ENCODE data around the gene STEAP3. TPM values are rescaled to one million over a fixed set of nuclear protein-coding genes. Genes with fewer than 3 reads are reported as not detected.

The STEAP3 gene
- total RNA-seq, 2 donors from 2014 or later, result 0.17 TPM; not detected in 1

Other genes starting within 250 kb of the STEAP3 start
- not detected for gene C1QL2, start 65.1 kb upstream of the STEAP3 start, total RNA-seq
- 10 to 100 TPM; 13.1 to 15.3 TPM for gene C2orf76, start 143.0 kb downstream of the STEAP3 start, total RNA-seq
- 10 to 100 TPM; 58.7 to 80.6 TPM for gene DBI, start 143.1 kb downstream of the STEAP3 start, total RNA-seq
- not detected for gene TMEM37, start 208.0 kb downstream of the STEAP3 start, total RNA-seq

Data from activated T-cell treated with anti-CD3 and anti-CD28 coated beads, Interleukin-2, amount 50 U/mL, for 72 hours (primary cell).